CD4-positive, alpha-beta memory T cell (primary cell): ENCODE measurements around the gene IGIP. TPM values are rescaled to one million over a fixed set of nuclear protein-coding genes. Genes with fewer than 3 reads are reported as not detected.

Experiments
- CTCF ChIA-PET: fragments of 350-600 bp; sonication (Branson Sonifier 250); formaldehyde crosslinking; loops from one replicate; lab custom pipeline; 2021; ENCODE audit warnings: inconsistent platforms; ENCODE audit not compliant: partially characterized antibody; lab: Charles Lee
- POLR2A ChIA-PET: fragments of 350-600 bp; sonication (Branson Sonifier 250); formaldehyde crosslinking; loops from one replicate; lab custom pipeline; 2021; ENCODE audit not compliant: partially characterized antibody; lab: Charles Lee
- DNase-seq, 5 donors: peaks; one replicate each; pipeline versions ENCODE4 v3.0.0 to v3.0.0-alpha.2; 2020 to 2022; ENCODE audit warnings: mixed read lengths in 1 of 5
- H3K27ac ChIP-seq: one replicate; pipeline ENCODE4 v1.7.0; 2013; ENCODE audit warnings: low read depth, low read length
- H3K27me3 ChIP-seq: 2 replicates; pipeline ENCODE4 v1.7.0; 2013; ENCODE audit warnings: mild to moderate bottlenecking, low read length, moderate library complexity; ENCODE audit not compliant: insufficient read depth
- H3K36me3 ChIP-seq: 2 replicates; pipeline ENCODE4 v1.7.0; 2013; ENCODE audit warnings: mild to moderate bottlenecking, low read length, moderate library complexity; ENCODE audit not compliant: insufficient read depth
- H3K4me1 ChIP-seq: 2 replicates; pipeline ENCODE4 v1.7.0; 2013; ENCODE audit warnings: mild to moderate bottlenecking, low read length, moderate library complexity; ENCODE audit not compliant: insufficient read depth
- H3K4me3 ChIP-seq, 2 donors: one replicate each; pipeline ENCODE4 v1.7.0; 2013; ENCODE audit warnings: low read length in 2 of 2, mild to moderate bottlenecking in 1 of 2
- H3K9me3 ChIP-seq, 2 donors: one replicate each; pipeline ENCODE4 v1.7.0; 2013; ENCODE audit warnings: low read length in 2 of 2, control low read depth in 1 of 2; ENCODE audit not compliant: control insufficient read depth in 1 of 2
- H3K27ac Mint-ChIP-seq, 7 donors: one replicate each; pipeline ENCODE4 v1.8.0; 2020 to 2021; ENCODE audit warnings: mixed read lengths in 7 of 7, mild to moderate bottlenecking in 6 of 7, inconsistent platforms in 3 of 7, moderate library complexity in 3 of 7
- H3K27me3 Mint-ChIP-seq, 2 donors: one replicate each; pipeline ENCODE4 v1.8.0; 2020 to 2021; ENCODE audit warnings: mixed read lengths in 2 of 2
- H3K36me3 Mint-ChIP-seq, 2 donors: one replicate each; pipeline ENCODE4 v1.8.0; 2020 to 2021; ENCODE audit warnings: mixed read lengths in 2 of 2, inconsistent platforms in 1 of 2, mild to moderate bottlenecking in 1 of 2
- H3K4me1 Mint-ChIP-seq, 4 donors: one replicate each; pipeline ENCODE4 v1.8.0; 2020 to 2021; ENCODE audit warnings: mixed read lengths in 4 of 4, mild to moderate bottlenecking in 1 of 4
- H3K4me3 Mint-ChIP-seq, 8 donors: one replicate each; pipeline ENCODE4 v1.8.0; 2020 to 2021; ENCODE audit warnings: mixed read lengths in 8 of 8, mild to moderate bottlenecking in 7 of 8, moderate library complexity in 6 of 8, inconsistent platforms in 3 of 8
- H3K9me3 Mint-ChIP-seq, 8 donors: one replicate each; pipeline ENCODE4 v1.8.0; 2020 to 2021; ENCODE audit warnings: mixed read lengths in 8 of 8, mild to moderate bottlenecking in 5 of 8, inconsistent platforms in 3 of 8, moderate library complexity in 1 of 8
- intact Hi-C: fragments of 100-400 bp; cut with micrococcal nuclease; formaldehyde crosslinking; loops from one replicate; pipeline ENCODE4 v1.15.1; 2023
- polyA plus RNA-seq, 2 donors: library from polyadenylated mRNA; unstranded; fragments of 300-500 nt; fragmentation: Illumina TruSeq; gene quantifications; one replicate each; pipeline ENCODE4 v1.2.3, GENCODE V29; 2021
- total RNA-seq, 2 experiments: library from RNA; stranded (reverse); gene quantifications; one replicate each; pipeline ENCODE4 v1.2.3, GENCODE V29; 2021

IGIP gene
- total and polyA plus RNA-seq, 4 experiments from 2014 or later: 0.27 to 14.9 (median 7.2) TPM

DNA sequence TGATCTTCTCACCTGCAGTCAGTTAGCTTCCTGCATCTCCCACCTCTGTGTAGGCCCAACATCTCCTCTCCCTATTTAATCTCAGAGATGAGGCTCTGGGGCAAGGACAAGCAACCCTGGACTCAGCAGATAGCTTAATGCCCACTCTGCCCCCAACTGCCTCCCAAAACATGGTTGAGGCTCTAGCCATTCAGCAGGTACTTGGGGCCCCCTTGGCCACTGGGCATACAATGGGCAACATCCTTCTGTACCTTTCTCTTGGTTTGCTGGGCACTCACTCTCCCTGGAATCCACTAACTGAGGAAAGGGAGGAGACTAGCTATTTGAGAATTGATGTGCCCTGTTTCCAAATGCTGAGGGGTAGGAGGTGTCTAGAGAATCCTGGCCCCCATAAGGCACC, 9.4 kb downstream of the IGIP start:
- Mint-ChIP-seq H3K27ac (no peak overlapping the region), H3K36me3 (no peaks in the 10 kb centered on the region), H3K27me3 (no peaks in the 10 kb centered on the region), H3K9me3 (no peaks in the 10 kb centered on the region), H3K4me1 (peaks cover 22 to 45% (median 35%) of the 10 kb centered on the region in 4 donors), H3K4me3 (no peak overlapping the region)
- ChIA-PET CTCF (interaction anchor here (0.8 to 14.9 kb wide), 4 partner anchors 10 to 62 kb away, joined by 3 to 257 read pairs (median 24); no protein-coding TSS in a partner anchor), POLR2A (no interaction called here)
- Histone ChIP-seq H3K27me3 (no peaks in the 10 kb centered on the region), H3K4me1 (peaks cover 16% of the 10 kb centered on the region), H3K9me3 (no peaks in the 10 kb centered on the region), H3K4me3 (no peak overlapping the region), H3K36me3 (no peaks in the 10 kb centered on the region), H3K27ac (no peak overlapping the region)
- no peak for DNase-seq
- intact Hi-C loops: no loop called here

DNA sequence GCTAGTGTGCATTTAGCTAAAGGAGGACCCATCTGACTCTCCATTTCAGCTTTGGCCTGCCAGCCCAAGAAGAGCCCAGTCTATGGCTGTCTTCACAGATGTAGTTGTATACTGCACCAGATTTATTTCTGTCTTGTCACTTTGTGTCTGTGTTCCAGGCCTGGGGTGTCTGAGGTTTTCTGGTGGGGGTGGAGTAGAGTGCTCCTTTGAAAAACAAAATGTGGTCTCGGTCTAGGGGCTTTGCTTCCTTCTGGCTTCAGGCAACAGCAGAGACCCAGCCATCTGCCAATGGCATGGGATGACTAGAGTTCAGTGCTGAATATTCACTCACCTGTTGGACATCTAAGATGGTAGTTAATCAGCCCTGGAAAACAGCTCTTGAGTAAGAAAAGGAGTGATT, 10.9 kb downstream of the IGIP start:
- ChIA-PET POLR2A (no interaction called here), CTCF (interaction anchor here (0.9 to 14.9 kb wide), 4 partner anchors 8 to 64 kb away, joined by 3 to 257 read pairs (median 17); no protein-coding TSS in a partner anchor)
- H3K36me3 Mint-ChIP-seq: no peaks in the 10 kb centered on the region
- H3K4me1 Mint-ChIP-seq: peaks cover 16 to 31% (median 24%) of the 10 kb centered on the region in 4 donors
- intact Hi-C loops: no loop called here
- H3K9me3 Mint-ChIP-seq: no peaks in the 10 kb centered on the region
- H3K36me3 ChIP-seq: no peaks in the 10 kb centered on the region
- H3K9me3 ChIP-seq: no peaks in the 10 kb centered on the region
- H3K27me3 ChIP-seq: no peaks in the 10 kb centered on the region
- no peak overlapping the region for H3K4me3 ChIP-seq
- H3K4me3 Mint-ChIP-seq: no peak overlapping the region
- no peaks in the 10 kb centered on the region for H3K27me3 Mint-ChIP-seq
- no peak overlapping the region for H3K27ac ChIP-seq
- peaks cover 10% of the 10 kb centered on the region for H3K4me1 ChIP-seq
- no peak overlapping the region for H3K27ac Mint-ChIP-seq
- no peak for DNase-seq

DNA sequence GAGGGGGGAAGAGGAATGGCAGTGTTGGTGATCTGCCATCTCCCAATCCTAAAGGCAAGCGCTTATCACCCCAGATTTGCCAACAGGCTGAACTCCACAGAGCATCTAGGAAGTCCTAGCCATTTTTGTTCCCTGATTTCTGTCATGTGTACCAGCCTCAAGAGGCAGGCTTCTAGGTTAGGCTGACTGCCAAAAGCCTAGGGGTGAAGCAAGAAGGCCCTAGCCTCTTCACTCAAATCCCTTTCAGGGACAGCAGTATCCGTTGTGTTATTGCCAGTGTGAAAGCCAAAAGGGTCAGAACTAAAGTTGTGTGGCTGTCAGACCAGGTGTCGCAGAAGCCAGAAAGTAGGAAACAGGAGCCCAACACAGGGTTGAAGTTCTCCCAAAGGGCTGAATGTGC, 14.7 kb downstream of the IGIP start:
- POLR2A ChIA-PET: no interaction called here
- DNase-seq: no peak
- Histone ChIP-seq H3K9me3 (no peaks in the 10 kb centered on the region), H3K4me1 (peaks cover 5% of the 10 kb centered on the region), H3K4me3 (no peak overlapping the region), H3K27ac (no peak overlapping the region), H3K36me3 (no peaks in the 10 kb centered on the region), H3K27me3 (peaks cover 5% of the 10 kb centered on the region)
- CTCF ChIA-PET: interaction anchor here (1.4 to 14.9 kb wide), 4 partner anchors 17 to 68 kb away, joined by 6 to 257 read pairs (median 140); partner anchors contain the start of gene PURA
- peaks cover 4 to 9% of the 10 kb centered on the region in 2 donors for H3K27me3 Mint-ChIP-seq
- H3K4me1 Mint-ChIP-seq: peaks cover 13 to 22% (median 18%) of the 10 kb centered on the region in 4 donors
- no peaks in the 10 kb centered on the region for H3K9me3 Mint-ChIP-seq
- peaks cover 0 to 2% of the 10 kb centered on the region in 2 donors for H3K36me3 Mint-ChIP-seq
- H3K4me3 Mint-ChIP-seq: no peak overlapping the region
- intact Hi-C loops: no loop called here
- H3K27ac Mint-ChIP-seq: peak overlapping the region in 1 of 7 donors; percentile 73

DNA sequence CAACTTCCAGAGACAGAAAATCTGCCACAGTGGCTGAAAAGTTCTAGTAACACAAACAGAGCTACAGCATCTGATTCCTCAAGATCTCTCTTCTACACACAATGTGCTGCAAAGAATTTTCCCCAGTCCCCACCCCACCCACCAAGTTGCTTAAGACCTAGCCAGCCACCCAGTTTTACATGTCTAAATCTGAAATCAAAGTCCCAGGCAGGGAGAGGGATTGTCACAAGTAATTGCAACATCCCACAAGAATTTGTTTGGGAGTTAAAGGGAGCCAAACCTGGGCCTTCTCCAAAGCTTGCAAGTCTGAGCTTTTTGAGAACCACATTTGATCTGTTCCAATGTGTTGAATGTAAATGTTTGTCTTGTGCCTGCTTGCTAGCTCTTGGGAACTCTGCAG, 15.5 kb downstream of the IGIP start:
- Histone ChIP-seq H3K4me3 (no peak overlapping the region), H3K9me3 (no peaks in the 10 kb centered on the region), H3K27me3 (peaks cover 7% of the 10 kb centered on the region), H3K4me1 (peaks cover 12% of the 10 kb centered on the region), H3K27ac (no peak overlapping the region), H3K36me3 (no peaks in the 10 kb centered on the region)
- no peak for DNase-seq
- ChIA-PET CTCF (interaction anchor here (0.9 to 14.9 kb wide), 7 partner anchors 16 to 86 kb away, joined by 3 to 257 read pairs (median 72); partner anchors contain the start of gene PURA), POLR2A (interaction anchor here (1.4 kb wide), 1 partner anchor 33 kb away, joined by 3 read pairs; no protein-coding TSS in a partner anchor)
- intact Hi-C loops: no loop called here
- no peak overlapping the region for H3K4me3 Mint-ChIP-seq
- H3K36me3 Mint-ChIP-seq: peaks cover 0 to 2% of the 10 kb centered on the region in 2 donors
- peak overlapping the region in 1 of 7 donors; percentile 52 for H3K27ac Mint-ChIP-seq
- H3K4me1 Mint-ChIP-seq: peaks cover 12 to 25% (median 21%) of the 10 kb centered on the region in 4 donors
- H3K9me3 Mint-ChIP-seq: no peaks in the 10 kb centered on the region
- H3K27me3 Mint-ChIP-seq: peaks cover 4 to 11% of the 10 kb centered on the region in 2 donors

DNA sequence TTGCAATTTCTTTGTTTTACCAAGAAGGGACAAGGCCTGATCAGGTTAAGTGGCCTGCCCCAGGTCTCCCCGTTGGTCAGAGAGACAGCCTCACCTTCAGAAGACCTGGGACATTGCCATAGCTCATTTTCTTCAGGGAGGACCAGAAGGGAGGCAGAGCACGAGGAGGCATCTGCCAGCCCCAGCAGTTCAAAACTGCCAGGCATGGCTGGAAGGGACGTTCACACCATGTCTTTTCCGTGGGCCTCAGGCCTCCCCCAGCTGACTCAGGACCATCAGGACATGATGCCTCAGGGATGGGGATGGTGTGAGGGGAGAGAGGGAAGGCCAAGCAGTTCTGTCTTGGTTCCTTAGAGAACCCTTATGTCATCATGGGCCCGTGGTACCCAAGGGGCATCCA, 16.5 kb downstream of the IGIP start:
- Histone ChIP-seq H3K27ac (no peak overlapping the region), H3K36me3 (no peaks in the 10 kb centered on the region), H3K9me3 (no peaks in the 10 kb centered on the region), H3K27me3 (peaks cover 7% of the 10 kb centered on the region), H3K4me3 (no peak overlapping the region), H3K4me1 (peaks cover 12% of the 10 kb centered on the region)
- Mint-ChIP-seq H3K4me1 (peaks cover 12 to 32% (median 25%) of the 10 kb centered on the region in 4 donors), H3K27me3 (peaks cover 4 to 12% of the 10 kb centered on the region in 2 donors), H3K9me3 (no peaks in the 10 kb centered on the region), H3K4me3 (no peak overlapping the region), H3K36me3 (peaks cover 0 to 2% of the 10 kb centered on the region in 2 donors), H3K27ac (no peak overlapping the region)
- POLR2A ChIA-PET: interaction anchor here (1.4 kb wide), 1 partner anchor 34 kb away, joined by 3 read pairs; no protein-coding TSS in a partner anchor
- CTCF ChIA-PET: interaction anchor here (1.5 to 14.9 kb wide), 7 partner anchors 10 to 87 kb away, joined by 6 to 257 read pairs (median 72); partner anchors contain the start of gene PURA
- intact Hi-C loops: no loop called here
- no peak for DNase-seq

DNA sequence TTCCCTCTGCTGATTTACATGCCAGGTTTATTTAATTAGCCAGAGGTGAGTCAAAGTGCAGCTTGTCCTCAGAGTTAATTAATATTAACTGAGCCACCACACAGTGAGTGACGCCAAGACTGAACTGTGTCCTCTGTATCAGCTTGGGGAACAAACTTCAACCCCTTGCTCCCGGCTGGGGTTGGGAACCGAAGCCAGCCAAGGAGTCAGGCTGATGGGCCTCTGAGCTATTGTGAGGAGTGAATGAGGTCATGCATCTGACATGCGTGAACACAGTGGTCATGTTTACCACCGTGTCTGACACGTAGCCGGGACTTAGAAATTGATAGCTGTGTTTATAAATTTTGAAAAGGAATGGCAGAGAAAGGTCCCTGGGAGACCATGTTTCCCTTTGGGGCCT, 17.1 kb downstream of the IGIP start:
- H3K4me1 ChIP-seq: peaks cover 12% of the 10 kb centered on the region
- Mint-ChIP-seq H3K4me1 (peaks cover 12 to 32% (median 24%) of the 10 kb centered on the region in 4 donors), H3K36me3 (peaks cover 0 to 2% of the 10 kb centered on the region in 2 donors), H3K27me3 (peaks cover 4 to 12% of the 10 kb centered on the region in 2 donors), H3K9me3 (no peaks in the 10 kb centered on the region), H3K27ac (no peak overlapping the region), H3K4me3 (no peak overlapping the region)
- H3K36me3 ChIP-seq: no peaks in the 10 kb centered on the region
- H3K27ac ChIP-seq: no peak overlapping the region
- no peak overlapping the region for H3K4me3 ChIP-seq
- intact Hi-C loops: no loop called here
- no peaks in the 10 kb centered on the region for H3K9me3 ChIP-seq
- CTCF ChIA-PET: interaction anchor here (1.5 to 14.9 kb wide), 8 partner anchors 10 to 88 kb away, joined by 6 to 257 read pairs (median 55); partner anchors contain the start of gene PURA
- H3K27me3 ChIP-seq: peaks cover 7% of the 10 kb centered on the region
- POLR2A ChIA-PET: no interaction called here
- DNase-seq: no peak

DNA sequence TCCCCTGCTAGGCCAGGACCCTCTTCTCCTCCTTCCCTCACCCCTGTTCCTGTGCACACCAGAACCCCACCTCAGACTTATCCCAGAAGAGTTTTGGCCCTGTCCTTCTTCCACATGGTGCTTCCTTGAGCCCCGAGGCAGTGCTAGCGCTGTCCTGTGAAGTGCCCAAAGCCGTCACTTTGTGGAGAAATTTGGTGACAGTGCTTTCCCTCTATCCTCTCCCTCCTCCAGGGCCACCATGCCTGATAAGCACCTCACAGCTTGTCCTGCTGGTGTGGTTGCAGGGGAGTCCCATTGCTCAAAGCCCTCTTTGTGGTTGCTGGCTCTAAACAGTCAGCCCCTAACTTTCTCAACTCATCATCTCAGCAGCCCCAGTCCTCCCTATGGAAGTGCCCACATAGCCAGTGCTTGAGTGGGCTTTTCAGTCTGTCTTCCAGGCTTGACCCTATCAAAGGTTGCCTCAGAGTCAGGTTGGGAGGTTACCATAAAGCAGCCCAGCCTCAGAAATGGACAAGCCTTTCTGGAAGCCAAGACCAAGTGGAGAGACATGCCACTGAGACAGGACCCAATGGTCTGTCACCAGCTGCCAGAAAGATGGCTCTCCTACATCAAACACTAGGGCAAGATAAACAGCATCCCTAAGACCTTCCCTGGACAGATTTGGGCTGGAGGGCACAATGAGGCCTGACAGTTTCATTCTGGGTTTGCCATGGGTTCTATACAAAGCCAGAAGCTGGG, 18.0 kb downstream of the IGIP start:
- H3K4me1 ChIP-seq: peaks cover 12% of the 10 kb centered on the region
- no peak overlapping the region for H3K4me3 ChIP-seq
- Mint-ChIP-seq H3K4me1 (peaks cover 12 to 38% (median 22%) of the 10 kb centered on the region in 4 donors), H3K4me3 (peak overlapping the region in 2 of 8 donors; percentile 33 to 80), H3K36me3 (peaks cover 0 to 2% of the 10 kb centered on the region in 2 donors), H3K27me3 (peaks cover 4 to 12% of the 10 kb centered on the region in 2 donors), H3K9me3 (no peaks in the 10 kb centered on the region), H3K27ac (peak overlapping the region in 5 of 7 donors; percentile 1 to 65 (median 22))
- intact Hi-C loops: loop anchor here (1.0 kb wide), 4 partner anchors 14 to 70 kb away; partner anchors contain the start of gene PURA
- DNase-seq: no peak
- ChIA-PET POLR2A (interaction anchor here (0.9 to 2.7 kb wide), 3 partner anchors 12 to 35 kb away, joined by 4 to 21 read pairs (median 14); partner anchors contain the start of gene PURA), CTCF (interaction anchor here (0.9 to 14.9 kb wide), 17 partner anchors 8 to 81 kb away, joined by 3 to 257 read pairs (median 6); partner anchors contain the start of genes CYSTM1 and PURA)
- peaks cover 7% of the 10 kb centered on the region for H3K27me3 ChIP-seq
- no peak overlapping the region for H3K27ac ChIP-seq
- no peaks in the 10 kb centered on the region for H3K9me3 ChIP-seq
- no peaks in the 10 kb centered on the region for H3K36me3 ChIP-seq
